NB4 (cell line): ENCODE data around the gene LAMA5.

Experiments used
- DNase-seq: peaks from one replicate; pipeline ENCODE4 v3.0.0; 2010; ENCODE audit warnings: low read depth
- H3K4me3 ChIP-seq: one replicate; pipeline ENCODE4 v1.5.1; 2011; ENCODE audit warnings: mild to moderate bottlenecking, low read depth, low read length, moderate library complexity
- MAX ChIP-seq: IDR thresholded peaks from 2 replicates; pipeline ENCODE4 v1.6.1; 2011; ENCODE audit warnings: low read depth, low read length
- MYC ChIP-seq: IDR thresholded peaks from 2 replicates; pipeline ENCODE4 v1.6.1; 2011; ENCODE audit warnings: low read depth, low read length
- POLR2A ChIP-seq: IDR thresholded peaks from 2 replicates; pipeline ENCODE4 v1.6.1; 2011; ENCODE audit warnings: mild to moderate bottlenecking; ENCODE audit not compliant: insufficient read length; ENCODE audit errors: extremely low read depth
- TF ChIP-seq, protein P1 (sequence below): IDR thresholded peaks from one replicate; pipeline ENCODE4 v1.5.1; 2012; ENCODE audit warnings: low read depth, low read length

The LAMA5 gene

GRCh38 chr20:62332421-62332820 is 34.7 kb downstream of the LAMA5 start:
- H3K4me3 ChIP-seq = no peak overlapping the region
- no peak for TF ChIP-seq MYC
- TF ChIP-seq, protein P1, sequence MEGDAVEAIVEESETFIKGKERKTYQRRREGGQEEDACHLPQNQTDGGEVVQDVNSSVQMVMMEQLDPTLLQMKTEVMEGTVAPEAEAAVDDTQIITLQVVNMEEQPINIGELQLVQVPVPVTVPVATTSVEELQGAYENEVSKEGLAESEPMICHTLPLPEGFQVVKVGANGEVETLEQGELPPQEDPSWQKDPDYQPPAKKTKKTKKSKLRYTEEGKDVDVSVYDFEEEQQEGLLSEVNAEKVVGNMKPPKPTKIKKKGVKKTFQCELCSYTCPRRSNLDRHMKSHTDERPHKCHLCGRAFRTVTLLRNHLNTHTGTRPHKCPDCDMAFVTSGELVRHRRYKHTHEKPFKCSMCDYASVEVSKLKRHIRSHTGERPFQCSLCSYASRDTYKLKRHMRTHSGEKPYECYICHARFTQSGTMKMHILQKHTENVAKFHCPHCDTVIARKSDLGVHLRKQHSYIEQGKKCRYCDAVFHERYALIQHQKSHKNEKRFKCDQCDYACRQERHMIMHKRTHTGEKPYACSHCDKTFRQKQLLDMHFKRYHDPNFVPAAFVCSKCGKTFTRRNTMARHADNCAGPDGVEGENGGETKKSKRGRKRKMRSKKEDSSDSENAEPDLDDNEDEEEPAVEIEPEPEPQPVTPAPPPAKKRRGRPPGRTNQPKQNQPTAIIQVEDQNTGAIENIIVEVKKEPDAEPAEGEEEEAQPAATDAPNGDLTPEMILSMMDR = no peak
- TF ChIP-seq MAX = no peak
- TF ChIP-seq POLR2A = no peak
- no peak for DNase-seq

DNA sequence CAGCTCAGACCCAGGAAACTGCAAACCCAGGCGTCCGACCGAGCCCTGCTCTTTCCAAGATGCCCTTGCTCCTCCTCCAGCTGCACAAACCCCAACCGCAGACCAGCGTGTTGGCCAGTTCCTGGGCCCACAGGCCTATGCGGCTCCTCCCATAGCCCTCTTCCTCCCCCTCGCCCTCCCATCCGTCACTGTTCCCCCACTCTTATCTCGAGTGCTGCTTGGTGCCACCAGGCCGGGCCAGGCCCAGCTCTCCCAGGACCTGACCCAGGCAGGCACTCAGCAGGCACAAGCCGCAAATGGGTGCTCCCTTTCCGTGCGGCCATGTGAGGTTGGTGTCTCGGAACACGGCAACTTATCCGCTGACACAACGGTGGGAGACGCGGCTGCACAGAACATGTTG is 35.8 kb downstream of the LAMA5 start:
- H3K4me3 ChIP-seq = no peak overlapping the region
- TF ChIP-seq MYC (no peak), POLR2A (no peak), MAX (no peak)
- TF ChIP-seq, protein P1 = no peak
- DNase-seq = no peak

GRCh38 chr20:62330576-62331317 is 36.4 kb downstream of the LAMA5 start:
- TF ChIP-seq MYC (no peak), POLR2A (no peak), MAX (no peak)
- TF ChIP-seq, protein P1 = no peak
- no peak for DNase-seq
- H3K4me3 ChIP-seq = no peak overlapping the region

DNA sequence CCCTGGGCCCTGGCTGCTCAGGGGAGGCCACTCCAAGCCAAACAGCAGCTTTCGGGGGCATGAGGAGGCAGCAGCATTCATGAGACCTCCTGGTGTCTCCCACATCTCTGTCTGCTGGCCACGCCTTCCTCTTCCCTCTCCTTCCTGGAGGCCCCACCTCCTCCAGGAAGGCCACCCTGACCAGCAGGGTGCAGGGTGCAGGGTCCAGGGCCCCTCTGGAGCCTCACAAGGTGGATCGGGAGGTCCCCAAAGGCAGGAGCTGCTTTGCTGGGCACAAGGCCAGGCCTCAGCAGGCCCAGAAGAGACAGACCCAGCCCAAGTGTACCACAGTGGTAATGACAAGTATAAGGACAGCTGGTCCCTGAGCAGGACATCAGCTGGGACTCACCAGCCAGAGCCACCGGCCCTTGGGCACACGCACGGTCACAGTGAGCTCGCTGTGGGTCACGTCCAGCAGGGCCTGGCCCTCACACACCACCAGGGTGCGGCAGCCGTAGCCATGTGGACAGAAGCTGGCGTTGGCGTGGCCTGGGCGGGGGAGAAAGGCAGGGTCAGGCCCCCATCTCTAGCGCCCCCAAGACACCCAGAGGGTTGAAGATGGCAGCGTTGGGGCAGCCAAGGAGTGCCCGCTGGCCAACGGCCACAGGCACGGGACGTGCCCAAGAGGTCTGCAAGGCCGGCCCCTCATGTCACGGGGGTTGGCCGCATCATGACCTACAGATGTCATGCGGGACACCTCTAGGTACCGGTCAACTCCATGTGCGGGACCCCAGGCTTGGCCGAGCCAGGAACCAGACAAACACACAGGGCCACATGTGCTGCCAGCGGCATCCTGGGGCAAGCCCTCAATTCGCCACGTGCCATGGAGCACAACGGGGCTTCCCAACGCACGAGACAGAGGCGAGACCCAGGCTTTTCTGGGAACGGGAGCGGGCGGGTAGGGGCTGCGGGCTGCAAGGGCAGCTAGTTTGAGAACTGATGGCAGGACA is 37.4 kb downstream of the LAMA5 start:
- TF ChIP-seq, protein P1 = no peak
- TF ChIP-seq POLR2A = no peak
- TF ChIP-seq MAX = no peak
- TF ChIP-seq MYC = no peak
- no peak overlapping the region for H3K4me3 ChIP-seq
- DNase-seq = no peak

DNA sequence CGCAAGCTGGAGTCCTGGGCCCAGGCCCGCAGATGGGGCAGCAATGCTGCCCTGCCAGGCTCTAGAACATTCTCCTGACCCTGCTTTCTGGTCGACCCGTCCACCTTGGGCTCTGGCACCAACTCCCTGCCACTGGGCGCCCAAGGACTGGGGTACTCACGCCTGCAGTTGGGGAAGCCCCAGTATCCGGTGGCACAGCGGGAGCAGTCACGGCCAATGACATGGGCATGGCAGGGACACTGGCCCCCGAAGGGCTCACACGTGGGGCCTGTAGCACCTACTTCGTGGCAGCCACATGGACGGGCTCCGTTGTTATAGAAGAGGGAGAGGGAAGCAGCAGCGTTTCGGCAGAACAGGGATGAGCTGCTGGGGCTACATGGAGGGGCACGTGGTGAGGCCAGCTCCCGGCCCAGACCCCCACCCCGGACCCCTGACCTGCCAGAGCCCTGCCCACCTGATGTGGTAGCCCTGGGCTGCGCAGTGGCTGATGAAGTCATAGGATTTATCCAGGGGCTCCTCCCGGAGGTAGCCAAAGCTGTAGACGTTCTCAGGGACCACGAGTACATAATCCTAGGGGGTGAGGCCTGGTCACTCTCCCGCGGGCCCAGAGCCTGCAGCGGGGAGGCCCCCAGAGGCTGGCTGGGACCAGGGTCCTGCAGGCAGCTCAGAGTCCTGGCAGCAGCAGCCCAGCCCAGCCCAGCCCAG is 38.3 kb downstream of the LAMA5 start:
- no peak for DNase-seq
- no peak overlapping the region for H3K4me3 ChIP-seq
- TF ChIP-seq POLR2A = no peak
- no peak for TF ChIP-seq MYC
- TF ChIP-seq, protein P1 = no peak
- TF ChIP-seq MAX = no peak
